GM21526 (cell line): ENCODE data around the gene TRMT5.

Experiments used
- ATAC-seq: cut with Tn5 transposase; IDR thresholded peaks from one replicate; pipeline ENCODE4 v1.9.1; 2021; ENCODE audit warnings: moderate library complexity; ENCODE audit not compliant: unreplicated experiment, low FRiP score

TRMT5 gene

DNA sequence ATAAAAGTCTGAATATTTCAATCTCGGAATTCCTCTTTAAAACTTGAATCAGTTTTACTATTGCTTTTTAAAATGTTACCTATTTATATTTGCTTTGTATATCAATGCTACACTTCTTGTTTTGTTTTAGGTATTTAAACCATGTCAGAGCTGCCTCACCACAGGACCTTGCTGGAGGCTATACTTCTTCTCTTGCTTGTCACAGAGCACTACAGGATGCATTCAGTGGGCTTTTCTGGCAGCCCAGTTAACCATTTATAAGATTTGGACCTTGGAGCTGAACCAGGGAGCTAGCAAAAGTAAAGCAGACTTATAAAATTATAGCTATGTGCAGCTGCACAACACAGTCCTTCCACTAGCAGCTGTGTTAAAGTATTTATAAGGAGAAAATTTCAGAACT lies 12.8 kb downstream of the TRMT5 start:
- no peak for ATAC-seq

DNA sequence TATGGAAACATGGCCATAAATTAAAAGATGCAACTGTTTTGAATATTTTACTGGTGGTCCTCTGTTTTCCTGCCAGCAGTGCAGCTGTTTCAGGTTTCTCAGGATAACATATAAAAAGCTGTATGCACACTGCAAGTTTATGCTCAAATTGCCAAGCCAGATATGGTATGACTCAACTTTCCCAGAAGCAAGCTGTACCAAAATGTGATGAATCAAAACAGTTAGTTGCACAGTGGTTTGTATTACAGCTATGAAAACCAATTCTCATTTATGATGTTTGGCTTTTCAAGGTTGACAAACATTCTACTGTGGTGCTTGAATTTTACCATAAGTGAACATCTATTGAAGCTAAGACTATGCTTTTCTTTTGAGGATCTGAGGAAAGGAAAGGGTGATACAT lies 15.5 kb downstream of the TRMT5 start:
- ATAC-seq: no peak

DNA sequence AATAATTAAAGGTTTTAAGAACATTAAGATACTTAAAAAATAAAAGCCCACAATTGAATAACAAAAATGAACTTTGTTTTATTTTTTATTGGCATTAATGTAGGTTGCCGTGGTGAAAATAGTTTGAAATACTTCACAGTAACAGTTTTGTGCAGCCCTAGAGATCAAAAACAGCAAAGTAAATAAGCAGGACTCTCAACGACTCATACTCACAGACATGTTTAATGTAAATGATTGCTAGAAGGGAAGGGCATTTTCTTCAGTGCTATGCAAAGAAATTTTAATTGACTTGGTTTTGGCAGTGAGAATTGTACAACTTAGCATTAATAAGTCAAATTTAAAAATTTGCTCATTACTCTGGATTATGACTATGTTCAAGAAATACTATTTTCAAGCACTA lies 16.0 kb downstream of the TRMT5 start:
- ATAC-seq: no peak

DNA sequence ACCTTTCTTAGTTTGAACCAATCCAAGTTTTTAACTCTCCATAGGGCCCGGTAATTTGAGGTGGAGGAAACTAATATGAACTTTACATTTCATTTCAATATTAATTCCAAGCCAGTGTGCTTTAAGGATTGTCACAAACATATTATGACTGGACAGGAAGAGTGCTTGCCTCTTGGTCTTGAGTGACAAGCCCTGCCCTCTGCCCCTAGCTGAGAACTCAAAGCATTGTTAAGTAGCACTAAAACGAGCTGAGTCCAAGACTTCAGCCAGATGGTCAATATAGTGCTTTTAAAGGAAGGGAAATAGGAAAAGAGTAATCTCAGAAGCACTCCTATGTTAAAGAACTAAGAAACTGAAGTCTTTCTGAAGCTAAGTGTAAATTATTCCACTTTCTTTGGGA lies 17.1 kb downstream of the TRMT5 start:
- ATAC-seq: no peak

DNA sequence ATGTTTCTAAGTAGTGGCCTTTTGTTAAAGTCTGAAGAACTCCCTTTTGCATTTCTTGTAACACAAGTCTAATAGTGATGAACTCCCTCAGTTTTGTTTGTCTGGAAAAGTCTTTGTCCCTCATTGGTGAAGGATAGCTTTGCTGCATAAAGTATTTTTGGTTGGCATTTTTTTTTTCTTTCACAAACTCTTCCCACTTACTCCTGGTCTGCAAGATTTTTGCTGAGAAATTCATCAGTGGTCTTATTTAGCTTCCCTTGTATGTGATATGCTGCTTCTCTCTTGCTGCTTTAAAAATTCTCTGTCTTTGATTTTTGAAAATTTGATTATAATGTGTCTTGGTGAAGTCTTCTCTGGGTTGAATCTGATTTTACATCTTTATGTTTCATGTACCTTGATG lies 22.7 kb downstream of the TRMT5 start:
- ATAC-seq: no peak

DNA sequence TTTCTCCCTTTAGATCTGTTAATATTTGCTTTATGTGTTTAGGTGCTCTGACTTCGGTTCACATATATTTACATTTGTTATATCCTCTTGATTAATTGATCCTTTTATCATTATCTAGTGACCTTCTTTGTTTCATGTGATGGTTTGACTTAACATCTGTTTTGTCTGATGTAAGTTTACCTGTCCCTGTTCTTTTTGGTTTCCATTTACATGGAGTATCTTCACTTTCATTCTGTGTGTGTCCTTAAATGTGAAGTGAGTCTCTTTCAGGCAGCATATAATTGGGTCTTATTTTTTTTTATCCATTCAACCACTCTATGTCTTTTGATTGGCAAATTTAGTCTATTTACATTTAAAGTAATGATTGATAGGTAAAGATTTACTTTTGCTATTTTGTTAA lies 24.2 kb downstream of the TRMT5 start:
- ATAC-seq: no peak

DNA sequence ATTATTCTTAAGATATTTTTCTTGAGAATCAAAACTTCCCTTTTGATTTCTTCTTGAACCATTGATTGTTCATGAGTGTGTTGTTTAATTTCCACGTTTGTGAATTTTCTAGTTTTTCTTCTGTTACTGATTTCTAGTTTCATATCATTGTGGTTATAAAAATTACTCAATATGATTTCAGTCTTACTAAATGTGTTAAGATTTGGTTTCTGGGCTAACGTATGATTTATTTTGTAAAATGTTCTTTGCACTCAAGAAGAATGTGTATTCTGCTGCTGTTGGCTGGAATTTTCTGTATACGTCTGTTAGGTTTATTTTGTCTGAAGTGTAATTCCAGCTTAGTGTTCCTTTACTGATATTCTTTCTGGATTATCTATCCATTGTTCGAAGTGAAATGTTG lies 24.7 kb downstream of the TRMT5 start:
- no peak for ATAC-seq

DNA sequence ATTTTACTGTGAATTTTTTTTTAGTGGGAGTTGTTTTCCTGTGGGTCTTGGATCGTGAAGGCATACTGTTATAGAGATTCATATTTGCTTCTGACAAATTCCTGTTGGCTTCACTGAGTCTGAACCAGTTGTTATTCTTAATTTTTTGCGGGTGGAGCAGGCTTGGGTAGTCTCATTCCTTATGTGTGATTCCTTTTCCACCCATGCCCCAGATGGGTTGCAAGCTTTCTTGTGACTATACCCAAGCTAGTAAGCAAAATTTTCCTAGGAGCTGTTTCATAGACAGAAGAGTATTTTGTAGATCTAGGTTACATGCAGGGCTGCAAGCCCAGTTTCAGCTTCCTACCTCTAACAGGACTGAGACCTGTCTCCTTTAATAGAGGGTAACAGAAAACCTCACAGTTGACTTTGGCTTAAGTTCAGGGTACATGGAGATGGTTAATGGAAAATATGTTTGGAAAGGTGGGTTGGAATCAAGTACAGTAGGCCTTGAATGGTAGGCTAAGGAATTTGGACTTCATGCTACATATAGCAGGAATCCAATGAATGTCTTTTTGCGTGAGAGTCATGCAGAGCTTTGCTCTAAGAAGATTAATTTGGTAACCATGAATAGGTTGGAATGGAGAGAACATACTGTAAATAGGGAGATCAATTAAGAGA lies 29.0 kb downstream of the TRMT5 start:
- ATAC-seq: no peak

DNA sequence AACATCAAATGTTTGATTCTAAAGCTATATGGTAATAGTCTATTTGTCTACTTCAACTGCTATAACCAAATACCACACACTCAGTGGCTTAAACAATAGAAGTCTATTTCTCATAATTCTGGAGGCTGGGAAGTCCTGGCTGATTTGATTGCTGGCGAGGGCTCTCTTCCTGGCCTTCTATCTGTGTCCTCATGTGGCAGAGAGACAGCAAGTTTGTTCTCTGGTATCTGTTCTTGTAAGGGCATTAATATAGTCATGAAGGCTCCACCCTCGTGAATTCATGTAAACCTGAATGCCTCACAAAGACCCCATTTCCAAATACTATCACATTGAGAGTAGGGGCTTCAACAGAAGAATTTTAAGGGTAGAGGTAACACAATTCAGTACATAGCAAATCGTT lies 34.1 kb downstream of the TRMT5 start:
- ATAC-seq: no peak

DNA sequence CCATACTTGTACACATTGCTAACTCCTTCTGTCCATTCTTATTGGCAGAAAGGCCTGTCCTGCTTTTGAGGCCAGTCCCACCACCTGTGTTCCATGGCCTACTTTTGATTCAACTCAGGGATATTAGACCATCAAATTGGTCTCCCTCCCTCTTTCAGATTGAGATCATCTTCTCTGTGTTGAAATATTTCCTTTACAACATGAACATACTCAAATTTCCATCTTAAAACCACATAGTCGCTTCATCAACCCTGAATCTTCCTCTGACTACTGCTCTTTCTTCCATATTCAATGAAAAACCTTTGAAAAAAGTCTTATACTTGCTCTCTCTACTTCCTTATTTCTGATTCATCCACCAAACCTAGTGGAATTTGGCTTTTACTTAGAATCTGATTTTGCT lies 34.9 kb downstream of the TRMT5 start:
- ATAC-seq: no peak

DNA sequence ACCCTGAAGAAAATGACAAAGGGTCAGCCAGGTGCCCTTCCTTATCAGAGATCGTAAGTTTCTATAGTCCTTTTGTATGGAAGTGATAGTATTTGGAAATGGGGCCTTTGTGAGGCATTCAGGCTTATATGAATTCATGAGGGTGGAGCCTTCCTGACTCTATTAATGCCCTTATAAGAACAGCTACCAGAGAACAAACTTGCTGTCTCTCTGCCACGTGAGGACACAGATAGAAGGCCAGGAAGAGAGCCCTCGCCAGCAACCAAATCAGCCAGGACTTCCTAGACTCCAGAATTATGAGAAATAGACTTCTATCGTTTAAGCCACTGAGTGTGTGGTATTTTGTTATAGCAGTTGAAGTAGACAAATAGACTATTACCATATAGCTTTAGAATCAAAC lies 36.7 kb downstream of the TRMT5 start:
- ATAC-seq: no peak

DNA sequence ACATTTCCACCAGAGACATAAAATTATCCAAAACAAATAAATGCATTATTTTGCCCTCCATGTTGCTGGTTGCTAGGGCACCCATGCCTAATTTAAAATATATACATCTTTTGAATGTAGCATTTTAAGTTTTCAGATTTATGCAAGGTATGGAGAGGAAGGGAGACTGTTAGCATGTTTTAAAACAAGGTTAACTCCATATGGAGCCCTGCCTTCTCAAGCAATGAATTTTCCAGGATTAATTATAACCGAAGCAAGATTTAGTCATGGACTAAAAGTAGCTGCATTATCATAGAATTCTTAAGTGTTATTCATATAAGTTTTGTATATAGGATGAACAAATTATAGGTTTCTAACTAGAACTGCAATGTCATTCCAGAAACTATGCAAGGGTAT lies 37.2 kb downstream of the TRMT5 start:
- ATAC-seq: no peak

DNA sequence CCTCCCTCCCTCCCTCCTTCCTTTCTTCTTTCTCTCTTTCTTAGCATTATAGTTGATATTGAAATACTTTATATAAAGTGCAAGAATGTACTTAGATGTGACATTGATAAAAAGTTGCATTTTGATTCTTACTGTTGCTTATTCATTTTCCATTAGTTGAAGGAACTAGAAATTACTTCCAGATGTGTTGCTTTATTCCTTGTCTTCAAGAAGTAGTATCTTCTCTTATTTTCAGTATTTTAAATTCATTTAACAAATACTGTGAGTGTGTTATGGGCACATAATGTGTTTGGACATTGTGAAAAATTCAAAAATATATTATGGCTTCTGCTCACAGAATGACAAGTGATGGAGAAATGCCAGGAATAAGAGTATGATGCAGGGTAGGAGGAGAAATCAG lies 45.6 kb downstream of the TRMT5 start:
- no peak for ATAC-seq

DNA sequence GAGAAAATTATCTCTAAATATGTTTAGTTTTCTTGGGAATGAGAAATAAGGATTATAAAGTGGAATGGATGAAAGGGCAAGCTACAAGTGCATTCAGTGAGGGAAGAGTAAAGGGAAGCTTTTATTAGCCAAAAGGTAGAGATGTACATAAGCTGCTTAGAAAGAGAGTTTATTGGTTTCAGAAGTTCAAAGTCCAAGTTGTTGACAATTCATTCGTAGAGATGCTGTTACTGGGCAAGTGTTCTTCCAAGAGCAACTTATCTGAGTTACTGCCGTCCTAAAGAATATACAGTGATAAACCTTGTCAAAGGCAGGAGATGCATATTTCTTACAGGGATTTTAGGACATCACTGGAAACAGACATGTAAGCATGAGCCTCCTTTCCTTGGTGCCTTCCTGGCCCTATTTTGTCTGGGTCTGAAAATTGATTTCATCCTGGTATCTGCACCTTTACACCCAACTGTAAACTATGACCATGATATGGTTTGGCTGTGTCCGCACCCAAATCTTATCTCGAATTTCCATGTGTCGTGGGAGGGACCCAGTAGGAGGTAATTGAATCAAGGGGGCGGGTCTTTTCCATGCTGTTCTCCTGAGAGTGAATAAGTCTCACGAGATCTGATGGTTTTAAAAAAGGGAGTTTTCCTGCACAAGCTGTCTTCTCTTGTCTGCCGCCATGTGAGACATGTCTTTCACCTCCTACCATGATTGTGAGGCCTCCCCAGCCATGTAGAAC lies 46.8 kb downstream of the TRMT5 start:
- no peak for ATAC-seq

DNA sequence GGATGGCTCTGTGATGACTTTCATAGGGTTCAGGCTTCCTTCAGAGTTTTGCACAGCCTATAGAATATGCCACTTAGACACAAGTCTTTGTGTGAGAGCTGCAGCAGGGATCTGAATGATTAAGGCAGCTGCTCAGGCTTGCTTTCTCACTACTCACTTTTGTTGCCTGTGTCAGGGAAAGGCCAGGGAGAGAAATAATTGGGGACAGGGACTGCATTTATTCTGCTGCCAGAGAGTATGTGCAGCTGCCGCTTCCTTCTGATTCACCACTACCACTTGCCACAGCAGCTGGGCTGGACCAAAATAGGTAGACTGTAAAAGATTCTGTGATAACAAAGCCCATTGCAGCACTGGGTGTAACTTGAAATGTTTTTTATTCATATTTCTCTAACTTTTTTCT lies 49.7 kb downstream of the TRMT5 start:
- ATAC-seq: no peak

DNA sequence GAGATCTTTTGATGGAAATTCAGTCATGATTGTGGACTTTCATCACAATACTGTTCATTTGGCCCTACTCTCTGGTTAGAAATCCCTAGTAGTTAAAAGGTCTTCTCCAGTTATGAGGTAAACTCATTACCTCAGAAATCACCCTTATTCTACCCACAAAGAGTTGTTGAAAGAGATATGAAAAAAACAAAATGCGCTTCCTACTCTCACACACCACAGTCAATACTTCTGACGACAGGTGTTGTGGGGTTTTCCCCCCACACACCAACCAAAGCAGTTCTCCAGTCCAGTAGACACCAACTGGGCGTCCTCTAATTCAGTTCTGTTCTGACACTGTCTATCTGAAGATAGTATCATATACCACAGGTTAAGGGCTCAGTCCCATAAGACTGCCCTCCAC lies 54.9 kb downstream of the TRMT5 start:
- peak; percentile 88 for ATAC-seq

DNA sequence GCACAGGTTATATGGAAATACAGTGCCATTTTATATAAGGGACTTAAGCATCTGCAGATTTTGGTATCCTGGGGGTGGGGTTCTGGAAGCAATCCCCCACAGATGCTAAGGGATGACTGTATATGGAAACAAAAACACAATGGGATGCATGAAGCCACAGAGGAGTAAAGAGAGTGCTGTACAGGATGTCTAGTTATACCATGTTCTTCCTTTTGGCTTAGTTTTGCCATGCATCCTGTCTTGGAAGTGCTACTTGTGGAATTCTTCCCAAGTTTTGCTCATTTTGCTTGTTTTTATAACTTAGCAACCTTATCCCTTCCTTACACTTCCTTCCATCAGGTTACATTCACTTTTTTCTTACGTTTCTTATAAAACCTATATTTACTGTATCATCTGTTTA lies 55.6 kb downstream of the TRMT5 start:
- ATAC-seq: no peak

DNA sequence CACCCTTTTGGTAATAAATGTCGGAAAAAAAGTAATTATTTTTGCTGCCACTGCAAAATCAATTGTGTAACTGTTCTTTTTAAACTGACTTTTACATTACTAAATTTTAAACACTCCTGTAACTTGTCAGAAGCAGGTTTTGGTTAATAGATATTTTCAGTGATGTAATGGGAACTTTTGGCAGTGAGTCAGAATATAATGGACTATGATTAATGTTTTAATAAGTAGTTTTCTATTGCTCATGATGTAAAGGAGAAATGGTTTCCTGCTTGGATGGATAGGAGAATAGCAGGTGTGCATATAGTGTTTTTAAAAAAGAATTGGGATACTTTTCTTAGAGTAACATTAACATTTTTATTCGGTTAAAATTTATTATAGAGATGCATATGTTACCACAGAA lies 58.8 kb downstream of the TRMT5 start:
- ATAC-seq: no peak
